ENCODE data around the gene BCL6.

Gene BCL6

GRCh38 chr3:187745201-187746058 is at the start of gene BCL6:
Gene BCL6, minus strand, starts transcription at chr3:187745468. Its CDS starts 11,775 bp downstream, at chr3:187733693.
- peak; percentile 89 for DNase-seq

- no peak for DNase-seq
Measured at GRCh38 chr3:187794731-187795130, 49.5 kb upstream of the BCL6 start.

DNA sequence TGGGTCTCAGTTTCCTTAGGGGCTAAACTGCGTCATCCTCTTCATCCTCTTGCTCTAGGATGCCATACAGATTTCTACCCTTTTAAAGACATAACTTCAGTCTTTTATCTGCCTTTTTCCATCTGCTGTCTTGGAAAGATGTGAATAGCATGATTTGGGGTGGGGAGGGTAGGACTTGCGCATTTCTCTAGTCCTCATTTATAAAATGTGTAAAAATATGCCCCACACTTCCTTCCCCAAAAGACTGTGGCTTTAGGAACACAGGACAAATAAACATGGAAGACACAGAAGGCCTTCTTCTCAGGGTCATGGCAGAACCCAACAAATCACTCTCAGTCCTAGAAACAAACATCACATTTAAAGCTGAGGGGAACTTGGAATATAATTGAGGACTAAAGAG is 48.4 kb upstream of the BCL6 start:
- no peak for DNase-seq

GRCh38 chr3:187792521-187792920 is 47.3 kb upstream of the BCL6 start:
- no peak for DNase-seq

DNA sequence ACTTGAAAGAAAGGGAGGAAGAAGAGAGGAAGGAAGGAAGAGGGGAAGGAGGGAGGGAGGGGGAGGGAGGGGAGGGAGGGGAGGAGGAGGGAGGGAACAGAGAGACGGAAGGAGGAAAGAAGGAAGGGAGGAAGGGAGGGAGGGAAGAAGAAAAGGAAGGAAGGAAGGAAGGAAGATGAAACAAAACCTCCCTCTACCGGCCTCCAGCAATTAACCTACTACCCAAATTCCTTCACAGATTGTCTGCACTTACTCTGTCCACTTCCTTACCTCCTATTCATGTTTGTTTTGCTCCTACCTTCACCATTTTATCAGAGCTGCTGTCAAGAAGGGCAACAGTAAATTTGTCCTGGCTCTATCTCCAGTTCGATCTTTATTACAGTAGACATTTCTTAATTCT is 44.6 kb upstream of the BCL6 start:
- DNase-seq: no peak

- no peak for DNase-seq
Measured at GRCh38 chr3:187788984-187789857, 44.0 kb upstream of the BCL6 start.

DNA sequence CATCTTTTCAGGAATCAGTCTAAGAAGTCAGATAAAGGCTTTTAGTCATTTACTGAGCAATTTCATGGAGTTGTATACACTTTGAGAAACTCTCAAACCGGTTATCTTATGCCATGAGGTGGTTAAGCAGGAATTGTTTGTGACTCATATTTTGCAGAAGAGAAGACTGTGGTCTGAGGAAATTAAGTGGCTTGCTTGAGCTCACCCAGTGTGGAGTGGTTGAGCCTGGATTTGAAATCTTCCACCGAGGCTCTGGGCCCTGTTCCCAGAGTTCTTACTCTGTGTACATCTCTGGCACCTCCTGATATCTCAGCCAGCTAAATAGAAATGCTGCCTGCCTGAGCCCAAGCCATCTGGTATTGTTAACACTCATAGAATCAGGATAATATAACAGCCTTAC is 37.8 kb upstream of the BCL6 start:
- no peak for DNase-seq

DNA sequence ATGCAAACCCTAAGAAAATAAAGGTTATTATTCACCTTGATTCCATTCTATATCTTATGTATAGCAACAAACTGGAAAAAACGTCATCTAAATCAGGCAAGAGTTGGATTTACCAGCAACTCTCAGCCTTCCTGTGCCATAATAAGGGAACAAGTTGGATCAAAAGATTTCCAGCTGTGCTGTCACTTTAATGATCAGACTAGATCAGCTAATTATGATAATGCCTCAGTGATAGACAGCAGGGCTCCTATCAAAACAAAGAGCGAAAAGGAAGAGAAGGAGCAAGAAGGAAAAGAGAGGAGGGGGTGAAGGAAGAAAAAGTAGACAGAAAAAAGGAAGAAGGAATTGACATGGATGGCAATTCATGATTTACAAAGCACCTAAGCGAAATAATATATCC is 36.7 kb upstream of the BCL6 start:
- DNase-seq: no peak

DNA sequence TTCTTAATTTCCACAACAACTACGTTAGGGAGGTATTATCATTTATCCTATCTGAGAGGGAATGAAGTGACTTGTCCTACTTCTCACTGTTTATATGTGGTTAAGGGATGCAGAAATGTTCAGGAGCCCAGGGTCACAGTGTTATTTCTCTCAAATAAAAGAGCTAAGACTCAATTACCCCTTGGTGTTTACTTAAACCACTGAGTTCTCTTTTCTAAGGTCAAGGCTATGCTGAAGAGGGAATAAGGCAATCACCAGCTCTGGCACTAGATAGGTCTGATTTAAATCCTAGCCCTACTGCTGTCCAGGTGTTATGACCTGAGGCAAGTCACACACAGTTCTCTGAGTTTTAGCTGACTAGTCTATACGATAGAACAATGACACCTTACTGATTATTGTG is 35.7 kb upstream of the BCL6 start:
- no peak for DNase-seq

- no peak for DNase-seq
Measured at GRCh38 chr3:187778726-187779125, 33.5 kb upstream of the BCL6 start.

DNA sequence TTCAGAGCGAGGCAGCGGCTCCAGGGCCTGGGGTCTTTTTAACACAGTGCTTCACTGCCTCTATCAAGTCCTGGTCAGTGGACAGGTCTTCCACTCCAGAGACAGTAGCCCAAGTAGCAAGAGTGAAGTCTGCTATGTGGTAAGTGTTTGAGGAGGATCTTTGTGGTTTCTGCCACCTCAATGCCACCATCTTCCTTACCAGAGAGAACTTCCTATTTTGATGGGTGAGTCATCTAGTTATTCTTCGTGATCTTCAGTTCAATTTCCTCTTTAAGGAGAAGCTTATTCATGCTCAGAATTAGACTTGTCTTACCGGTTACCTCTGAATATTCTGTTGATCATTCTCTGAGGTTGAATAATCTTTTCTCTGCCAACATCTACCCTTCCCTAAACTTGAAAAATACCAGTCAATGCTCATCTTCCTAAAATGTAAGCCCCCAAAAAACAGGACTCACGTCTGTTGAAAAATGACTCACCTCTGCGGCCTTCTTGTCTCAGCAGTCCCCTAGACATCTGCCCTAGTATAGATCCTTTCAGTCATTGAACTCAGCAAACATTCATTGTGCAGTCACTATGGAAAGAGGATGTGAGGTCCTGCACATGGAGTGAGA is 32.2 kb upstream of the BCL6 start:
- peak; percentile 51 for DNase-seq

- DNase-seq: no peak
Measured at GRCh38 chr3:187775549-187775948, 30.3 kb upstream of the BCL6 start.

DNA sequence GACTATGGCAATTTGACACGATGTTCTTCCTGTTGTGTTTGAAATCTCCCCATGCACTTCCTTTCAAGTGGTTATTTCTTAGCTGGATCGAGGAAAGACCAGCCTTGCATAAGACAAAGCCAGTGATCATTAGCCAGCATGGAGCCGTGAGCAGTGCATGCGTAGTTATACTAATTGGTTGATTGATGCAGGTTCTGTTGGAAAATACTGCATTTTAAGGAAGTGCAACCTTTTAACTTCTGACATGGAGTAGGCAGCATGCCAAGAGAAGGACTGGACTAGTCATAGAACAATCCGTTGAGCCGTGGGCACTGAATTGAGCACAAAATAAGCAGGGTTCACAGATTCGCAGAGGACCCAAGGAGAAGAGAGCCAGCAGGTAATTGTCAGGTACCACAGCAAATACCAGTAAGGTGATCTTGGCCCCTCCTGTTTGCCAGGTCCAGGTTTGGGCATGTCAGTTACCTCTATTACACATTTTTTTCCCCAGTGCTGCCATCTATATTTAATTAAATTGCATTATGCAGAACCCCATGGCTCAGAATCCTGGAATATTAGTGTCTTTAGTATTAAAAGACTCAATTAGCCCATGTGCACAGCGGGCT is 29.0 kb upstream of the BCL6 start:
- DNase-seq: no peak

GRCh38 chr3:187773233-187774184 is 28.2 kb upstream of the BCL6 start:
- DNase-seq: no peak

DNA sequence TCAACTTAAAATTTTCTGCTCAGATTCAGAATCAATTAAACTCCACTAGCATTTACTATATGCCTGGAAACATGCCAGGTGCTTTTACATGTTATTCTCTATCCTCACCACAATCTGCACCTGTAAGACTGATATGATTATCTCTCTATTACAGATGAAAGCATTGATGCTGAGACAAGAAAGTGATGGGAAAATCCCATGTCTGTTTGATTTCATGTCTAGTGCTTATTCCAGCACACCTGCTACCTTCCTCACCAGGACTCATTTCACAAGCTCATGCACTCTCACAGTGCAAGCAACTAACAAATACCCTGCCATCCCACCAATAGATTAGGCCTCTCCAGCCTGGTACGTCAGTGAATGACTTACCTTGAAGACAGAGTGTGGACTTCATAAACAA is 25.0 kb upstream of the BCL6 start:
- peak; percentile 46 for DNase-seq

- no peak for DNase-seq
Measured at GRCh38 chr3:187769771-187770170, 24.5 kb upstream of the BCL6 start.

DNA sequence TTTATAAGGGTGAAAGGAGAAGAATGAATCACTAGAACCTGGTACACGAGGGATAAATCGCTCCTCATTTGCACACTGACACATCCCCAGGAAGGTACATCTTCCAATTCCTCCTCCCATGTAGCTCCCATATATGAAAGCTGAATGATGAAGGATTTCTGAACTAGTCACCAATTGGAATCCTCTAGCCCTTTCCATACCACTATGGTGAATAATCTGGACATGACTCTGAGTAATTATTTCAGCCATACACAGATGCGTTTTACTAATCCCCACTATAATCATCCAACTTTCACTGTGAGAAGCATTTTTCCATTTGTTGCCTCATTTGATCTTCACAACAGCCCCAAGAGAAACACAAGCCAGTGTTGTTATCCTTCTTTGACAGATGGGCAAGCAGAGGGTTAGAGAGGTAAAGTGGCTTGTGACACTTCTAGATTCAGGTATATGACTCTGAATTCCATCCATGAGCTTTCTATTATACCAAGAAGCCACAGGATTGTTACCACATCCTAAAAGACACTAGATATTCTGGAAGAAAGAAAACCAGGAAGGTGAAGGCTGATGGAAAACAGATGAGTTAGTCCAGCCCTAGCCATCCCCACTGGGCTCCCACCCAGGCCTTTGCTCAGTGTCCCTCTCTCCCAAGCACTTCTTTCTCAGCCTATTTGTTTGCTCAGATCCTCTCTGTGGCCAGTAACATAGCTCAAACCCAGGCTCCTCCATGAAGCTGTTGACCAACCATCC is 22.2 kb upstream of the BCL6 start:
- no peak for DNase-seq

DNA sequence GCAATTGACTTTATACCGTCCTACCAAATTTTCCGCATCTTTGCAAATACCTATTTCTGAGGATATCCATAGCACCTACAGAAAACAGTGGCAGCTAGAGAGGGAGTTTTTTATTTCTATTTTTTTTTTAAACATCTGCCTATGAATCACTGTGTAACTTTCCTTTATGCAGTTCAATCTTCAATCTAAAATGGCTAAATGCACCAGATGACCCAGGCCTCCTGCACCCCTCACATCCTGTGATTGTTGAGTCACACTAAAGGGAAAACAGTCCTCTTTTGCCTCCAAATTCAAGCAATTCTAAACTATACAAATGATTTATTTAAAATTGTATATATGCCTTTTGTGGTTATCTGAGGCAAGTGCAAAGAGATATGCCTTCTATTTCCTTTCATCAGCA is 20.1 kb upstream of the BCL6 start:
- no peak for DNase-seq

DNA sequence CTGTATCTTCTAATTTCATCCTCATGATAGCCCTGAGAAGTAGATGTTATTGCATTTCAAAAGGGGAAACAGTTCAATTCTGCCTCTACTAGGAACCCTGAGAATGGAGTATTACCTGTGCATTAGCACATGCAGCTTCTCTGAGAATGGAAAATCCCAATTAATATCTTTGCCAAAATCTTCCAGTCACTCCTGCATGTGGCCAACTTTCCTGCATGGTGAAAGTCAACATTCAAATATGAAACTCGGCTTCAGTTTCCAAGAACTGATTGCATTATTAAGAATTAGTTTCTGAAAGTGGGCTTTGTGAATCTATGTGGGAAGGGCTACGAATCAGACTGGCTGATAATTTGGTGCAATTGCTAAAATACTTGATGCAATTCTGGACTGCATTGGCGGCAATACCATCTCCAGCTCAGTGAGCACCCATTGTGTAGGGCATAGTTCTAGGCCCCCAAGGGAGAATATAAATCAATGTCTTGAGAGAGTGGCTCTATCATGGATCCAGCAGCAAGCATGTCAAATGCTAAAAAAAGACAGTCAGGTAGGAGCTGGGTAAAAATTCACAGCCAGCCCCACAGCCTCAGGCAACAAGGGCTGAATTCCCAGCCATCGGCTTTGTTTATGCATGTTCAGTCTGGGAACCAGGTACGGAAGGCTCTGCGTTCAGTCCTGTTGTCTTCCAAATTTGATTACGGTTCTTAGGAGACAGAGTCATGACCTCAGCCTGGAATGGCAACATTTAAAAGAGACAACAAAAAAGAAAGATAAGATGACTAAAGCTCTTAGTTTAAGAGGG is 18.8 kb upstream of the BCL6 start:
- DNase-seq: no peak

- DNase-seq: no peak
Measured at GRCh38 chr3:187762792-187763191, 17.5 kb upstream of the BCL6 start.
